ENCODE results near the gene CSRNP3. TPM values are rescaled to one million over a fixed set of nuclear protein-coding genes. Genes with fewer than 3 reads are reported as not detected.

Gene CSRNP3
- total RNA-seq, 4 donors from 2014 or later: 0.37 to 11.1 (median 3.2) TPM

DNA sequence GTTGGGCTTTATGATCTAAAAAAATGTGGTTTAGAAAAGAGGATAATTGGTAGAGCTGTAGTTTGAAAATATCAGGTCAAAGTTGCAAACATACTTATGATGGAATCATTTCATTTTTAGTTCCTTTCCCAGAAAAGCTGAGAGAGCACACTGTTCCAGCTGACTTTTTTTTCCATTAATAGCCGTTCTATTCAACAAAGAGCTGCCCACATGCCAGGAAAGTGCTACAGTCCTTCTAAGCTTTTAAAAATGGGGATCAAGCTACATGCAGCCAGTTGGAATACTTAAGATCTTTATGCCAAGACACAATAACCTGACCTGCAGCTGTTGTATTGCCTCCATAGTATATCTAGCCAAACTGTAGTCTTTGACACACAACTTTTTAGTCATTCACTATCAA, 213.0 kb downstream of the CSRNP3 start:
- TF ChIP-seq, protein P1, sequence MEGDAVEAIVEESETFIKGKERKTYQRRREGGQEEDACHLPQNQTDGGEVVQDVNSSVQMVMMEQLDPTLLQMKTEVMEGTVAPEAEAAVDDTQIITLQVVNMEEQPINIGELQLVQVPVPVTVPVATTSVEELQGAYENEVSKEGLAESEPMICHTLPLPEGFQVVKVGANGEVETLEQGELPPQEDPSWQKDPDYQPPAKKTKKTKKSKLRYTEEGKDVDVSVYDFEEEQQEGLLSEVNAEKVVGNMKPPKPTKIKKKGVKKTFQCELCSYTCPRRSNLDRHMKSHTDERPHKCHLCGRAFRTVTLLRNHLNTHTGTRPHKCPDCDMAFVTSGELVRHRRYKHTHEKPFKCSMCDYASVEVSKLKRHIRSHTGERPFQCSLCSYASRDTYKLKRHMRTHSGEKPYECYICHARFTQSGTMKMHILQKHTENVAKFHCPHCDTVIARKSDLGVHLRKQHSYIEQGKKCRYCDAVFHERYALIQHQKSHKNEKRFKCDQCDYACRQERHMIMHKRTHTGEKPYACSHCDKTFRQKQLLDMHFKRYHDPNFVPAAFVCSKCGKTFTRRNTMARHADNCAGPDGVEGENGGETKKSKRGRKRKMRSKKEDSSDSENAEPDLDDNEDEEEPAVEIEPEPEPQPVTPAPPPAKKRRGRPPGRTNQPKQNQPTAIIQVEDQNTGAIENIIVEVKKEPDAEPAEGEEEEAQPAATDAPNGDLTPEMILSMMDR (IDR thresholded peaks at IDR 0.05): no peak
- TF ChIP-seq EP300 (IDR thresholded peaks at IDR 0.05; ENCODE audit: low read depth) (no peak), POLR2A (IDR thresholded peaks at IDR 0.05) (no peak), POLR2AphosphoS5 (IDR thresholded peaks at IDR 0.05) (no peak)
- no peaks in the 10 kb centered on the region for H3K4me1 ChIP-seq
- H3K27ac ChIP-seq: no peak overlapping the region
- no peaks in the 10 kb centered on the region for H3K27me3 ChIP-seq
- in situ Hi-C loops (cut with MboI; ENCODE audit: low pct_ligation_motif_present in 1 of 4, low pct_unique_long_range_greater_than_20kb in 1 of 4, low sequenced_read_pairs in 3 of 4) (loop anchor here in 2 of 4 donors (25.0 kb wide), 2 partner anchors 270 to 295 kb away; no protein-coding TSS in a partner anchor), intact Hi-C loops (cut with DNase I; ENCODE audit: low total_unique reads) (no loop called here)
- H3K9me3 ChIP-seq: no peaks in the 10 kb centered on the region
- H3K4me3 ChIP-seq: no peak overlapping the region
- no peaks in the 10 kb centered on the region for H3K36me3 ChIP-seq
- WGBS, 2 donors (ENCODE audit: low coverage in 1 of 2): 77 to 79% methylated on average over 1 of the region's 1 CpG
- DNase-seq: no peak

DNA sequence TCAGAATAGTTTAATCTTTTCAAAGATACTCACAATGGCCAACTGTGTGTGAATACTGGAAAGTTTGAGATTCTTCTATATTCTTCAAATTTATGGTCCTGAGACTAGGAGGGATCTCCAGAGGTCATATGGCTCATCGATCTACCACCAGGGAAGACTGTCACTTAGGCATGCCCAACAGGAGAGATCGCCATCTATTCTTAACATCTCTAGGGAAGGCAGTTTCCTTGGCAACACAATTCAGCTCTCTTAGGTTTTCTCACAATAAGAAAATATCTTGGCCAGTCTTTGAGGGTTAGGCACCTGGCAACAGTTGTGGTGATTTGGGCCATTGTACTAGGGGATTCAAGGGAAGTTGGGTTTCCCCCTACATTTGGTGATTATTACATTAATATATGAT, 217.3 kb downstream of the CSRNP3 start:
- in situ Hi-C loops (cut with MboI; ENCODE audit: low pct_ligation_motif_present in 1 of 4, low pct_unique_long_range_greater_than_20kb in 1 of 4, low sequenced_read_pairs in 3 of 4): loop anchor here in 2 of 4 donors (25.0 kb wide), 2 partner anchors 274 to 299 kb away; no protein-coding TSS in a partner anchor
- 89 to 100% methylated on average over 2 of the region's 2 CpGs for WGBS, 2 donors (ENCODE audit: low coverage in 1 of 2)
- Histone ChIP-seq H3K4me3 (no peak overlapping the region), H3K27me3 (no peaks in the 10 kb centered on the region), H3K27ac (no peak overlapping the region), H3K36me3 (no peaks in the 10 kb centered on the region), H3K4me1 (no peaks in the 10 kb centered on the region), H3K9me3 (no peaks in the 10 kb centered on the region)
- TF ChIP-seq, protein P1 (IDR thresholded peaks at IDR 0.05): no peak
- no peak for TF ChIP-seq POLR2A (IDR thresholded peaks at IDR 0.05)
- TF ChIP-seq POLR2AphosphoS5 (IDR thresholded peaks at IDR 0.05): no peak
- TF ChIP-seq EP300 (IDR thresholded peaks at IDR 0.05; ENCODE audit: low read depth): no peak
- no peak for DNase-seq
- intact Hi-C loops (cut with DNase I; ENCODE audit: low total_unique reads): no loop called here

DNA sequence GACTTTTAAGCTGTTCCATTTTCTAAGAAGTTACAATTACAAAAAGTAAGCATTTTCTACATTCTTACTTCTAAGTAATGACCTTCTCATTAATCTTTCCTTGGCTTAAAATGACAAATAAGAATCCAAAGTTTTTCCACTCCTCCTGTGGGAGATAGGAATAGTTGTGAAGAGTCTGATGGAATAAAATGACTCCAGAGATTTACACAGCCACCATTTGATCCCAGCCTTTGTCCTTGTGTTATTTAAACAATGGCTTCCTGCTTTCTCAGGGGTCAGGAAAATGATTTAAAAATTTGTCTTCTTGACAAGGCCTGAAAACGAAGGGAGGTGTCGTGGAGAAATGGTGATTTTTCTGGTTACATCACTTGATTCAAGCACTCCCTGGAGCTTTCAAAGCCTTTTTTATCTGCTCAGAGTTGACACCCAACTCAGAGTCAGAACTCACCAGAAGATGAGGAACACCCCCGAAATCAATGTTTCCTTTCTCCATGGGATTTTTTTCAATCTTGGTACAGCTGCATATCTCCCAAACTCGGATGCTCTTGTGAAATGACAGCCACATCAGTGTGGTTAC, 218.0 kb downstream of the CSRNP3 start:
- intact Hi-C loops (cut with DNase I; ENCODE audit: low total_unique reads): no loop called here
- no peak for DNase-seq
- no peak overlapping the region for H3K4me3 ChIP-seq
- H3K27ac ChIP-seq: no peak overlapping the region
- no peaks in the 10 kb centered on the region for H3K27me3 ChIP-seq
- 68 to 73% methylated on average over 2 to 4 of the region's 4 CpGs for WGBS, 2 donors (ENCODE audit: low coverage in 1 of 2)
- TF ChIP-seq EP300 (IDR thresholded peaks at IDR 0.05; ENCODE audit: low read depth): no peak
- no peak for TF ChIP-seq POLR2AphosphoS5 (IDR thresholded peaks at IDR 0.05)
- no peak for TF ChIP-seq POLR2A (IDR thresholded peaks at IDR 0.05)
- H3K4me1 ChIP-seq: no peaks in the 10 kb centered on the region
- H3K36me3 ChIP-seq: no peaks in the 10 kb centered on the region
- in situ Hi-C loops (cut with MboI; ENCODE audit: low pct_ligation_motif_present in 1 of 4, low pct_unique_long_range_greater_than_20kb in 1 of 4, low sequenced_read_pairs in 3 of 4): loop anchor here in 2 of 4 donors (25.0 kb wide), 2 partner anchors 275 to 300 kb away; no protein-coding TSS in a partner anchor
- no peaks in the 10 kb centered on the region for H3K9me3 ChIP-seq

DNA sequence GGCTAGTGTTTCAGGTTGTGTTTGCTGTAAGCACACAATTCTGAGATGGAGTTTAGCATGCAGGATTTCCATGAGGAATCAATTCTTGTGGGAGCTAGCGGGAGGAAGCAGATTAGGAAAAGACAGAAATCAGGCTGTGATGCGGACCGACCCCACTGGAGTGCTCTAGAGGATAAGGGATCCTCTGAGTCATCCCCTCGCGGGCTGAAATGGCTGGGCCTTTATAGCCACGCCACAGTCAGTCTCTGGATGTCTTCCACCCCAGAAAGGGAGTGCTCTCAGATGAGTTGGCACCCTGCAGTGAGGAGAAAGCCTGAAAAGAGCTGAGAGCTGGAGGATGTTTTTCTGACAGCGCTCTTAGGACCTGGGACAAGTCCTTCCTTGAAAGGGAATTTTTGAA, 222.1 kb downstream of the CSRNP3 start:
- no peak overlapping the region for H3K27ac ChIP-seq
- H3K4me1 ChIP-seq: no peaks in the 10 kb centered on the region
- intact Hi-C loops (cut with DNase I; ENCODE audit: low total_unique reads) (no loop called here), in situ Hi-C loops (cut with MboI; ENCODE audit: low pct_ligation_motif_present in 1 of 4, low pct_unique_long_range_greater_than_20kb in 1 of 4, low sequenced_read_pairs in 3 of 4) (loop anchor here in 3 of 4 donors (10.0 to 25.0 kb wide), 3 partner anchors 279 to 304 kb away; no protein-coding TSS in a partner anchor)
- 85 to 87% methylated on average over 3 to 7 of the region's 7 CpGs for WGBS, 2 donors (ENCODE audit: low coverage in 1 of 2)
- no peak for DNase-seq
- TF ChIP-seq, protein P1 (IDR thresholded peaks at IDR 0.05): no peak
- no peak for TF ChIP-seq EP300 (IDR thresholded peaks at IDR 0.05; ENCODE audit: low read depth)
- no peak for TF ChIP-seq POLR2A (IDR thresholded peaks at IDR 0.05)
- no peak for TF ChIP-seq POLR2AphosphoS5 (IDR thresholded peaks at IDR 0.05)
- H3K27me3 ChIP-seq: no peaks in the 10 kb centered on the region
- no peak overlapping the region for H3K4me3 ChIP-seq
- H3K9me3 ChIP-seq: no peaks in the 10 kb centered on the region
- no peaks in the 10 kb centered on the region for H3K36me3 ChIP-seq
